CD4-positive, alpha-beta T cell treated with Interleukin-1 beta for 1 hour (primary cell): ENCODE measurements around the gene PRKAA1.

ENCODE experiments used
- DNase-seq, 2 donors: peaks; one replicate each; pipeline ENCODE4 v3.0.0-alpha.2; 2020 to 2022

Gene PRKAA1

GRCh38 chr5:40798012-40798800 is at the start of gene PRKAA1:
PRKAA1 (minus strand) TSS chr5:40798374; CDS start chr5:40798189, 185 bp downstream.
- peak; percentile 89 to 92 for DNase-seq

- no peak for DNase-seq
Observed at GRCh38 chr5:40847525-40847924, 49.4 kb upstream of the PRKAA1 start.

GRCh38 chr5:40846371-40846770 is 48.2 kb upstream of the PRKAA1 start:
- DNase-seq: no peak

- no peak for DNase-seq
Observed at GRCh38 chr5:40844565-40844964, 46.4 kb upstream of the PRKAA1 start.

GRCh38 chr5:40842351-40842750 is 44.2 kb upstream of the PRKAA1 start:
- DNase-seq: no peak

GRCh38 chr5:40841068-40841805 is 43.1 kb upstream of the PRKAA1 start, which contains the start of gene CARD6:
CARD6 (plus strand) TSS chr5:40841367; CDS start chr5:40841383, 16 bp downstream.
- DNase-seq: no peak

- peak in 1 of 2 donors; percentile 46 for DNase-seq
Observed at GRCh38 chr5:40838086-40838485, 39.9 kb upstream of the PRKAA1 start.

- peak; percentile 93 to 94 for DNase-seq
Observed at GRCh38 chr5:40834849-40835787, 36.9 kb upstream of the PRKAA1 start, which contains the start of gene RPL37. RPL37 (minus strand) TSS chr5:40835222; CDS start chr5:40835185, 37 bp downstream.

GRCh38 chr5:40834391-40834848 is 36.2 kb upstream of the PRKAA1 start:
- DNase-seq: peak; percentile 67 to 70

GRCh38 chr5:40833712-40834229 is 35.6 kb upstream of the PRKAA1 start:
- no peak for DNase-seq

GRCh38 chr5:40832345-40832744 is 34.2 kb upstream of the PRKAA1 start:
- no peak for DNase-seq

- no peak for DNase-seq
Observed at GRCh38 chr5:40831346-40832210, 33.4 kb upstream of the PRKAA1 start.

GRCh38 chr5:40829748-40830533 is 31.8 kb upstream of the PRKAA1 start:
- no peak for DNase-seq

GRCh38 chr5:40828690-40829661 is 30.8 kb upstream of the PRKAA1 start:
- DNase-seq: no peak

GRCh38 chr5:40828021-40828631 is 30.0 kb upstream of the PRKAA1 start:
- DNase-seq: no peak

- no peak for DNase-seq
Observed at GRCh38 chr5:40827188-40827977, 29.2 kb upstream of the PRKAA1 start.

GRCh38 chr5:40826489-40827187 is 28.5 kb upstream of the PRKAA1 start:
- no peak for DNase-seq
